ENCODE measurements around the gene TICAM2.

The TICAM2 gene

GRCh38 chr5:115531787-115532367 is 70.4 kb downstream of the TICAM2 start:
- no peak for DNase-seq (ENCODE audit: low spot score)

DNA sequence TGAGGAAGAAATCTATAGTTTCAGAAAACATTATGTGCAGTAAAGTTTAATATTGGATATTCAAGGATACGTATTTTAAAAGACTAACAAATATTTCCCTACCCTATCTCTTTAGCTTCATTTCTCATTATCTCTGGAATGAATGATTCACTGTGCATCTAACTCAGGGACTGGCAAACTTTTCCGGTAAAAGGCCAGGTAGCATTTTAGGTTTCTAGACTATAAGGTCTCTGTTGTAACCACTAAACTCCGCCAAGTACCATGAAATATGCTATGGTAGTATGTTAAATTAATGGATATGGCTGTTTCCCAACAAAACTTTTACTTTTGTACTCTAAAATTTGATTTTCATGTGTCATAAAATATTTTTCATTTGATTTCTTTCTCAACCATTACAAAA is 70.9 kb downstream of the TICAM2 start:
- no peak for DNase-seq (ENCODE audit: low spot score)

GRCh38 chr5:115530426-115530825 is 71.9 kb downstream of the TICAM2 start:
- no peak for DNase-seq (ENCODE audit: low spot score)

All from NAMALWA (cell line).